GM12878 (cell line): ENCODE measurements around the gene BCL2. TPM values are rescaled to one million over a fixed set of nuclear protein-coding genes. Genes with fewer than 3 reads are reported as not detected.

ENCODE experiments used
- BACH1 ChIP-seq: fragments of 450-650 bp; IDR thresholded peaks from 2 replicates; pipeline ENCODE4 v1.6.1; 2017; ENCODE audit warnings: mild to moderate bottlenecking, borderline replicate concordance
- BMI1 ChIP-seq: fragments of 450-650 bp; IDR thresholded peaks from 2 replicates; pipeline ENCODE4 v1.6.1; 2016; ENCODE audit warnings: mild to moderate bottlenecking, moderate library complexity, borderline replicate concordance
- BRCA1 ChIP-seq: IDR thresholded peaks from 2 replicates; pipeline ENCODE4 v1.6.1; 2011; ENCODE audit warnings: low read depth, low read length, improper control_type of control experiment
- FOXM1 ChIP-seq: IDR thresholded peaks from 2 replicates; pipeline ENCODE4 v1.6.1; 2012; ENCODE audit warnings: low read depth, mild to moderate bottlenecking, inconsistent platforms, low read length, moderate library complexity
- GATAD2B ChIP-seq: fragments of 450-650 bp; conservative IDR thresholded peaks from 2 replicates; pipeline ENCODE4 v1.6.1; 2017; ENCODE audit warnings: low read depth, mild to moderate bottlenecking, moderate library complexity
- KDM1A ChIP-seq: fragments of 200-600 bp; sonication (generic); IDR thresholded peaks from 2 replicates; pipeline ENCODE4 v1.6.1; 2016; ENCODE audit warnings: borderline replicate concordance
- MLLT1 ChIP-seq: fragments of 450-650 bp; IDR thresholded peaks from 2 replicates; pipeline ENCODE4 v1.6.1; 2016; ENCODE audit warnings: mild to moderate bottlenecking
- MXI1 ChIP-seq: fragments of 150-350 bp; IDR thresholded peaks from 2 replicates; pipeline ENCODE4 v1.6.1; 2011; ENCODE audit warnings: low read depth, mild to moderate bottlenecking, inconsistent platforms, low read length, improper control_type of control experiment
- POU2F2 ChIP-seq: IDR thresholded peaks from 3 replicates; pipeline ENCODE4 v1.6.1; 2011; ENCODE audit warnings: low read depth, mild to moderate bottlenecking, low read length, borderline replicate concordance
- RFX5 ChIP-seq: IDR thresholded peaks from 2 replicates; pipeline ENCODE4 v1.6.1; 2011; ENCODE audit warnings: low read depth, low read length, improper control_type of control experiment
- STAT1 ChIP-seq: fragments of 450-650 bp; conservative IDR thresholded peaks from 2 replicates; pipeline ENCODE4 v1.6.1; 2014; ENCODE audit warnings: antibody characterized with exemption, mild to moderate bottlenecking
- SUPT20H ChIP-seq: IDR thresholded peaks from 2 replicates; pipeline ENCODE4 v1.6.1; 2011; ENCODE audit warnings: low read depth, mild to moderate bottlenecking, low read length, moderate library complexity, borderline replicate concordance; ENCODE audit not compliant: control insufficient read depth
- TAF1 ChIP-seq: IDR thresholded peaks from 2 replicates; pipeline ENCODE4 v1.6.1; 2011; ENCODE audit warnings: mild to moderate bottlenecking, low read depth, low read length, borderline replicate concordance
- TCF12 ChIP-seq: IDR thresholded peaks from 2 replicates; pipeline ENCODE4 v1.6.1; 2011; ENCODE audit warnings: low read depth, mild to moderate bottlenecking, low read length
- USF2 ChIP-seq: IDR thresholded peaks from 2 replicates; pipeline ENCODE4 v1.6.1; 2011; ENCODE audit warnings: low read depth, low read length, improper control_type of control experiment, borderline replicate concordance
- ZBTB33 ChIP-seq: fragments of 450-650 bp; IDR thresholded peaks from 2 replicates; pipeline ENCODE4 v1.6.1; 2017; ENCODE audit warnings: mild to moderate bottlenecking
- ZNF592 ChIP-seq: fragments of 450-650 bp; IDR thresholded peaks from 2 replicates; pipeline ENCODE4 v1.6.1; 2017; ENCODE audit warnings: mild to moderate bottlenecking, moderate library complexity
- ZNF687 ChIP-seq: fragments of 450-650 bp; IDR thresholded peaks from 2 replicates; pipeline ENCODE4 v1.6.1; 2017; ENCODE audit warnings: mild to moderate bottlenecking, moderate library complexity
- polyA plus RNA-seq, 11 experiments: library from polyadenylated mRNA; depleted of rRNA in 4 of 11; unstranded in 6 of 11; stranded (reverse) in 5 of 11; fragments of >200 nt; fragmentation: Nextera tagmentation in 4 of 11; fragmentation: Illumina TruSeq in 1 of 11; extraction: Ambion mirVana in 4 of 11; extraction: Trizol in 1 of 11; gene quantifications; 1 replicate in 1 of 11; 2 replicates in 10 of 11; pipeline versions ENCODE4 v1.2.1 to v1.2.3, GENCODE V29; 2011 to 2016; ENCODE audit warnings: inconsistent platforms in 2 of 11, missing spikeins in 2 of 11, low read depth in 1 of 11
- total RNA-seq, 4 experiments: library from RNA; depleted of rRNA in 3 of 4; stranded (reverse); fragments of >200 nt in 3 of 4; fragmentation: Illumina TruSeq in 1 of 4; extraction: Trizol in 1 of 4; gene quantifications; 2 replicates each; pipeline versions ENCODE4 v1.2.1 to v1.2.3, GENCODE V29; 2013 to 2021

Gene BCL2
- total and polyA plus RNA-seq, 10 of the 15 experiments (the other 5 are each of a cell fraction or from before 2014, with no cell fraction given) = 4.1 to 47.8 (median 19.3) TPM

- peak; percentile 82 for TF ChIP-seq ZNF687
- TF ChIP-seq TAF1 = 0 out of 2 replicates have a peak, but pooled peaks have one; percentile 20
- 0 out of 2 replicates have a peak, but pooled peaks have one; percentile 7 for TF ChIP-seq BACH1
- peak; percentile 15; the same call in 1 of the 2 replicates for TF ChIP-seq MXI1
- no peak for TF ChIP-seq KDM1A
- TF ChIP-seq STAT1 = no peak
- TF ChIP-seq POU2F2 = no peak
- TF ChIP-seq USF2 = no peak
- 0 out of 2 replicates have a peak, but pooled peaks have one; percentile 33 for TF ChIP-seq TCF12
- TF ChIP-seq BMI1 = no peak
- TF ChIP-seq ZBTB33 = no peak
- no peak for TF ChIP-seq FOXM1
- TF ChIP-seq GATAD2B = 0 out of 2 replicates have a peak, but pooled peaks have one; percentile 47
- no peak for TF ChIP-seq SUPT20H
- no peak for TF ChIP-seq RFX5
- no peak for TF ChIP-seq BRCA1
- peak; percentile 41; the same call in 1 of the 2 replicates for TF ChIP-seq ZNF592
- TF ChIP-seq MLLT1 = peak; percentile 56; the same call in 1 of the 2 replicates
These were observed 181.6 kb downstream of the BCL2 start (continued) for GRCh38 chr18:63137999-63138435.
